Measurements from ENCODE around the gene MED16. TPM values are rescaled to one million over a fixed set of nuclear protein-coding genes. Genes with fewer than 3 reads are reported as not detected.

MED16 gene
- total and polyA plus RNA-seq, 7 donors = 30.7 to 66.5 (median 51.3) TPM

- TF ChIP-seq CTCF (IDR thresholded peaks at IDR 0.05) = no peak
- DNase-seq (no peak), ATAC-seq (no peak)
- H3K9me3 ChIP-seq = no peaks in the 10 kb centered on the region
- no peaks in the 10 kb centered on the region for H3K36me3 ChIP-seq (ENCODE audit: insufficient read depth in 1 of 2, low read depth in 1 of 2)
- intact Hi-C loops (cut with DNase I) = loop anchor here in 1 of 2 donors (5.0 kb wide), 1 partner anchor 61 kb away; the partner anchor contains the start of gene CFD
- no peak overlapping the region for H3K27ac ChIP-seq
- WGBS, 3 donors = 0 to 4% (median 2%) methylated on average over 30 to 58 of the region's 58 CpGs
- peaks cover 20% of the 10 kb centered on the region for H3K4me1 ChIP-seq
- H3K4me3 ChIP-seq = no peak overlapping the region
- peaks cover 0 to 53% (median 18%) of the 10 kb centered on the region in 3 donors for H3K27me3 ChIP-seq (ENCODE audit: insufficient read depth in 3 of 3, low read length in 2 of 3)
Measured at GRCh38 chr19:918481-919198, 25.7 kb upstream of the MED16 start.

- Histone ChIP-seq H3K36me3 (ENCODE audit: insufficient read depth in 1 of 2, low read depth in 1 of 2) (no peaks in the 10 kb centered on the region), H3K9me3 (no peaks in the 10 kb centered on the region), H3K27ac (no peak overlapping the region), H3K4me3 (no peak overlapping the region), H3K4me1 (peaks cover 20% of the 10 kb centered on the region), H3K27me3 (ENCODE audit: insufficient read depth in 3 of 3, low read length in 2 of 3) (peaks cover 0 to 53% (median 18%) of the 10 kb centered on the region in 3 donors)
- 1 to 6% (median 3%) methylated on average over 12 of the region's 12 CpGs for WGBS, 3 donors
- ATAC-seq (no peak), DNase-seq (no peak)
- no peak for TF ChIP-seq CTCF (IDR thresholded peaks at IDR 0.05)
- intact Hi-C loops (cut with DNase I) = loop anchor here in 1 of 2 donors (5.0 kb wide), 1 partner anchor 61 kb away; the partner anchor contains the start of gene CFD
Measured at GRCh38 chr19:918152-918437, 25.1 kb upstream of the MED16 start.

- DNase-seq = no peak
- peak in 1 of 4 donors; percentile 12 for ATAC-seq
- TF ChIP-seq CTCF (IDR thresholded peaks at IDR 0.05) = peak; percentile 25
- Histone ChIP-seq H3K27me3 (ENCODE audit: insufficient read depth in 3 of 3, low read length in 2 of 3) (peaks cover 0 to 53% (median 18%) of the 10 kb centered on the region in 3 donors), H3K27ac (no peak within 1 kb of the TSS), H3K4me3 (peak within 1 kb of the TSS; percentile 48), H3K4me1 (peaks cover 20% of the 10 kb centered on the region), H3K9me3 (no peaks in the 10 kb centered on the region), H3K36me3 (ENCODE audit: insufficient read depth in 1 of 2, low read depth in 1 of 2) (no peaks in the 10 kb centered on the region)
- intact Hi-C loops (cut with DNase I) = loop anchor here in 1 of 2 donors (5.0 kb wide), 1 partner anchor 60 kb away; the partner anchor contains the start of gene CFD
- 0 to 1% (median 1%) methylated on average over 53 to 87 of the region's 87 CpGs for WGBS, 3 donors
Measured at GRCh38 chr19:917323-918151, 24.6 kb upstream of the MED16 start, which contains the start of gene KISS1R. TSS of gene KISS1R (plus strand) at chr19:917333. CDS start at chr19:917503, 170 bp downstream.

- H3K4me1 ChIP-seq = peaks cover 20% of the 10 kb centered on the region
- WGBS, 3 donors = 15 to 18% (median 18%) methylated on average over 27 to 35 of the region's 35 CpGs
- peaks cover 0 to 53% (median 18%) of the 10 kb centered on the region in 3 donors for H3K27me3 ChIP-seq (ENCODE audit: insufficient read depth in 3 of 3, low read length in 2 of 3)
- no peaks in the 10 kb centered on the region for H3K36me3 ChIP-seq (ENCODE audit: insufficient read depth in 1 of 2, low read depth in 1 of 2)
- no peaks in the 10 kb centered on the region for H3K9me3 ChIP-seq
- intact Hi-C loops (cut with DNase I) = loop anchor here in 1 of 2 donors (5.0 kb wide), 1 partner anchor 59 kb away; the partner anchor contains the start of gene CFD
- no peak for DNase-seq
- H3K27ac ChIP-seq = no peak overlapping the region
- H3K4me3 ChIP-seq = peak overlapping the region; percentile 48
- no peak for ATAC-seq
- TF ChIP-seq CTCF (IDR thresholded peaks at IDR 0.05) = no peak
Measured at GRCh38 chr19:916645-917322, 23.8 kb upstream of the MED16 start.
